GM12878 (cell line): ENCODE measurements around the gene TCF7L2. TPM values are rescaled to one million over a fixed set of nuclear protein-coding genes. Genes with fewer than 3 reads are reported as not detected.

Experiments used
- ATAC-seq: fragments of 200-7000 bp; cut with Tn5 transposase; 3 replicates; pipeline ENCODE4 v1.9.1; 2020; ENCODE audit warnings: mild to moderate bottlenecking, moderate library complexity
- BruUV-seq: library from RNA; stranded (reverse); fragments of 400-500 nt; replicated peaks from 2 replicates; lab custom pipeline; 2021; lab: Mats Ljungman, UMichigan
- CTCF ChIA-PET: fragments of 300-600 bp; sonication (Branson Sonifier 250); formaldehyde crosslinking; extraction: SDS; loops from one replicate; lab custom pipeline; 2021; ENCODE audit warnings: inconsistent platforms; lab: Yijun Ruan, JAX
- POLR2A ChIA-PET: fragments of 350-600 bp; formaldehyde crosslinking; extraction: SDS; loops from one replicate; lab custom pipeline; 2021; ENCODE audit warnings: inconsistent platforms; lab: Charles Lee
- RAD21 ChIA-PET: fragments of 300-600 bp; sonication (Branson Sonifier 250); formaldehyde crosslinking; loops from one replicate; lab custom pipeline; 2023; ENCODE audit warnings: antibody characterized with exemption; ENCODE audit not compliant: unreplicated experiment; lab: Charles Lee
- SMC1A ChIA-PET: fragments of 300-600 bp; sonication (Branson Sonifier 250); formaldehyde crosslinking; loops from one replicate; lab custom pipeline; 2023; ENCODE audit not compliant: unreplicated experiment, uncharacterized antibody; lab: Charles Lee
- DNase-seq: peaks from one replicate; pipeline ENCODE4 v3.0.0-alpha.2; 2011; ENCODE audit warnings: low read depth, low spot score
- FAIRE-seq: peaks from 3 replicates; lab custom pipeline; 2011; peaks lifted over from hg19 to GRCh38; lab: Jason Lieb, UNC
- H2AFZ ChIP-seq: 2 replicates; pipeline ENCODE4 v1.6.0; 2011; ENCODE audit warnings: low read depth, low read length, control low read depth; ENCODE audit not compliant: control insufficient read depth
- H3K27ac ChIP-seq: 2 replicates; pipeline ENCODE4 v1.5.1; 2011; ENCODE audit warnings: control low read depth; ENCODE audit not compliant: control insufficient read depth, insufficient read depth
- H3K27me3 ChIP-seq, 2 experiments: replicated peaks in 1 of 2; 2 replicates each; pipeline versions ENCODE4 v1.6.0 to v1.6.1; 2011; ENCODE audit warnings: low read length in 1 of 2; ENCODE audit not compliant: control insufficient read depth in 2 of 2, insufficient read depth in 2 of 2
- H3K36me3 ChIP-seq, 2 experiments: 2 replicates each; pipeline ENCODE4 v1.5.1; 2011; ENCODE audit warnings: low read length in 1 of 2; ENCODE audit not compliant: control insufficient read depth in 2 of 2, insufficient read depth in 2 of 2
- H3K4me1 ChIP-seq: 2 replicates; pipeline ENCODE4 v1.6.1; 2011; ENCODE audit warnings: mild to moderate bottlenecking, low read length, moderate library complexity, mixed read lengths; ENCODE audit not compliant: control insufficient read depth, insufficient read depth
- H3K4me2 ChIP-seq: 2 replicates; pipeline ENCODE4 v1.6.0; 2011; ENCODE audit warnings: control low read depth; ENCODE audit not compliant: control insufficient read depth, insufficient read depth
- H3K4me3 ChIP-seq: fragments of 200-600 bp; sonication (generic); 2 replicates; pipeline ENCODE4 v1.5.1; 2016
- H3K79me2 ChIP-seq: 2 replicates; pipeline ENCODE4 v1.6.0; 2011; ENCODE audit warnings: low read length; ENCODE audit not compliant: control insufficient read depth, insufficient read depth
- H3K9ac ChIP-seq: 2 replicates; pipeline ENCODE4 v1.8.0; 2011; ENCODE audit warnings: low read length, control low read depth, mixed read lengths; ENCODE audit not compliant: control insufficient read depth, insufficient read depth
- H3K9me3 ChIP-seq: replicated peaks from 3 replicates; pipeline ENCODE4 v1.5.1; 2011; ENCODE audit warnings: mild to moderate bottlenecking, low read length; ENCODE audit not compliant: control insufficient read depth, insufficient read depth
- H4K20me1 ChIP-seq: 2 replicates; pipeline ENCODE4 v1.6.0; 2011; ENCODE audit not compliant: control insufficient read depth, insufficient read depth
- BCL3 ChIP-seq: IDR thresholded peaks from 2 replicates; pipeline ENCODE4 v1.6.1; 2011; ENCODE audit warnings: borderline replicate concordance, low read depth, mild to moderate bottlenecking, moderate library complexity, low read length; ENCODE audit not compliant: insufficient read depth, poor library complexity, severe bottlenecking
- CBX3 ChIP-seq: fragments of 200-600 bp; sonication (generic); IDR thresholded peaks from 2 replicates; pipeline ENCODE4 v1.6.1; 2016; ENCODE audit warnings: low read depth, borderline replicate concordance
- CBX5 ChIP-seq: sonication (generic); IDR thresholded peaks from 2 replicates; pipeline ENCODE4 v1.6.1; 2016; ENCODE audit warnings: low read depth, moderate library complexity, mild to moderate bottlenecking, inconsistent platforms
- EGR1 ChIP-seq, 2 experiments: IDR thresholded peaks; 1 replicate in 1 of 2; 2 replicates in 1 of 2; pipeline ENCODE4 v1.6.1; 2011 to 2012; ENCODE audit warnings: low read depth in 2 of 2, low read length in 2 of 2, borderline replicate concordance in 1 of 2, mild to moderate bottlenecking in 1 of 2, moderate library complexity in 1 of 2
- FOS ChIP-seq: IDR thresholded peaks from 3 replicates; pipeline ENCODE4 v1.6.1; 2011; ENCODE audit warnings: borderline replicate concordance; ENCODE audit not compliant: insufficient read length; ENCODE audit errors: extremely low read depth
- FOXM1 ChIP-seq: IDR thresholded peaks from 2 replicates; pipeline ENCODE4 v1.6.1; 2012; ENCODE audit warnings: low read depth, mild to moderate bottlenecking, inconsistent platforms, low read length, moderate library complexity
- HDAC2 ChIP-seq: fragments of 200-600 bp; sonication (generic); IDR thresholded peaks from 2 replicates; pipeline ENCODE4 v1.6.1; 2017
- IRF4 ChIP-seq: IDR thresholded peaks from 2 replicates; pipeline ENCODE4 v1.6.1; 2011; ENCODE audit warnings: low read depth, low read length
- IRF5 ChIP-seq: fragments of 450-650 bp; IDR thresholded peaks from 2 replicates; pipeline ENCODE4 v1.6.1; 2017; ENCODE audit warnings: borderline replicate concordance
- JUND ChIP-seq: IDR thresholded peaks from 2 replicates; pipeline ENCODE4 v1.6.1; 2012; ENCODE audit warnings: low read depth, mild to moderate bottlenecking, low read length, improper control_type of control experiment, moderate library complexity
- MYC ChIP-seq: IDR thresholded peaks from 2 replicates; pipeline ENCODE4 v1.6.1; 2011; ENCODE audit warnings: mild to moderate bottlenecking, low read length, moderate library complexity, inconsistent platforms; ENCODE audit not compliant: insufficient read depth, insufficient replicate concordance, insufficient read length, severe bottlenecking
- POLR2AphosphoS2 ChIP-seq: IDR thresholded peaks from 2 replicates; pipeline ENCODE4 v1.6.1; 2011; ENCODE audit warnings: low read depth, mild to moderate bottlenecking, low read length, improper control_type of control experiment, moderate library complexity
- RAD51 ChIP-seq: fragments of 450-650 bp; IDR thresholded peaks from 2 replicates; pipeline ENCODE4 v1.6.1; 2016; ENCODE audit warnings: moderate library complexity, mild to moderate bottlenecking, inconsistent platforms
- RFX5 ChIP-seq: IDR thresholded peaks from 2 replicates; pipeline ENCODE4 v1.6.1; 2011; ENCODE audit warnings: low read depth, low read length, improper control_type of control experiment
- SRF ChIP-seq, 2 experiments: IDR thresholded peaks; 2 replicates each; pipeline ENCODE4 v1.6.1; 2011; ENCODE audit warnings: low read depth in 2 of 2, low read length in 2 of 2, mild to moderate bottlenecking in 1 of 2, moderate library complexity in 1 of 2
- ZBTB4 ChIP-seq: fragments of 450-650 bp; formaldehyde crosslinking; IDR thresholded peaks from 2 replicates; pipeline ENCODE4 v1.4.0; 2022; ENCODE audit warnings: mild to moderate bottlenecking, moderate library complexity
- WGBS: methylation state at CpG from one replicate; pipeline ENCODE4 v1.1.6; 2016; ENCODE audit warnings: low lambda C conversion rate; ENCODE audit not compliant: insufficient replicate concordance, insufficient coverage; ENCODE audit errors: missing lambda C conversion rate; 5-methylcytosine and 5-hydroxymethylcytosine counted together
- in situ Hi-C: fragments of 300-500 bp; cut with MboI; formaldehyde crosslinking; loops from 9 replicates; pipeline ENCODE4 v1.14.3; 2018; ENCODE audit warnings: mixed read lengths
- intact Hi-C: fragments of 100-400 bp; cut with micrococcal nuclease; formaldehyde crosslinking; loops from one replicate; pipeline ENCODE4 v1.14.2; 2022; ENCODE audit not compliant: unreplicated experiment
- polyA plus RNA-seq, 11 experiments: library from polyadenylated mRNA; depleted of rRNA in 4 of 11; unstranded in 6 of 11; stranded (reverse) in 5 of 11; fragments of >200 nt; fragmentation: Nextera tagmentation in 4 of 11; fragmentation: Illumina TruSeq in 1 of 11; extraction: Ambion mirVana in 4 of 11; extraction: Trizol in 1 of 11; gene quantifications; 1 replicate in 1 of 11; 2 replicates in 10 of 11; pipeline versions ENCODE4 v1.2.1 to v1.2.3, GENCODE V29; 2011 to 2016; ENCODE audit warnings: inconsistent platforms in 2 of 11, missing spikeins in 2 of 11, low read depth in 1 of 11
- total RNA-seq, 4 experiments: library from RNA; depleted of rRNA in 3 of 4; stranded (reverse); fragments of >200 nt in 3 of 4; fragmentation: Illumina TruSeq in 1 of 4; extraction: Trizol in 1 of 4; gene quantifications; 2 replicates each; pipeline versions ENCODE4 v1.2.1 to v1.2.3, GENCODE V29; 2013 to 2021

Gene TCF7L2
- total and polyA plus RNA-seq, 10 of the 15 experiments (the other 5 are each of a cell fraction or from before 2014, with no cell fraction given): 0.02 to 1.1 (median 0.35) TPM; not detected in 4

- no peak for TF ChIP-seq ZBTB4 (CRISPR knock-in tag)
- no peak for TF ChIP-seq POLR2AphosphoS2
- TF ChIP-seq CBX3: no peak
- TF ChIP-seq, all 136 proteins: peak for 0
Measured at GRCh38 chr10:113131613-113132261, 181.7 kb downstream of the TCF7L2 start (continued).

- intact Hi-C loops: no loop called here
- no peaks in the 10 kb centered on the region for H3K36me3 ChIP-seq
- H3K27me3 ChIP-seq: peaks cover 0 to 8% of the 10 kb centered on the region in 2 experiments; a peak in 2 of 4 replicates
- no peak for FAIRE-seq
- H3K4me2 ChIP-seq: no peak overlapping the region
- no TSS peak for BruUV-seq
- H2AFZ ChIP-seq: no peak overlapping the region
- no peaks in the 10 kb centered on the region for H4K20me1 ChIP-seq
- no peaks in the 10 kb centered on the region for H3K79me2 ChIP-seq
- ChIA-PET POLR2A (no interaction called here), RAD21 (no interaction called here), CTCF (no interaction called here), SMC1A (no interaction called here)
- no peak overlapping the region for H3K9ac ChIP-seq
- H3K27ac ChIP-seq: no peak overlapping the region
- in situ Hi-C loops: no loop called here
- H3K4me3 ChIP-seq: no peak overlapping the region
- no peaks in the 10 kb centered on the region for H3K4me1 ChIP-seq
- ATAC-seq: no peak
- no peak for DNase-seq
- 41% methylated on average over 11 of the region's 11 CpGs for WGBS
- H3K9me3 ChIP-seq: no peaks in the 10 kb centered on the region
- no peak for TF ChIP-seq BCL3
- TF ChIP-seq JUND: no peak
- TF ChIP-seq SRF (IDR thresholded peaks at IDR 0.05; ENCODE audit: low read depth in 2 of 2, low read length in 2 of 2): no peak
- no peak for TF ChIP-seq EGR1 (IDR thresholded peaks at IDR 0.05; ENCODE audit: borderline replicate concordance in 1 of 2, low read depth in 2 of 2, low read length in 2 of 2)
- TF ChIP-seq MYC: no peak
- no peak for TF ChIP-seq RAD51
- TF ChIP-seq IRF5: no peak
- TF ChIP-seq RFX5: no peak
- TF ChIP-seq CBX5: no peak
- no peak for TF ChIP-seq IRF4
- no peak for TF ChIP-seq FOS
- TF ChIP-seq FOXM1: no peak
- no peak for TF ChIP-seq HDAC2
Measured at GRCh38 chr10:113132591-113133121, 182.6 kb downstream of the TCF7L2 start.
